ENCODE results near the gene CA9.

CA9 gene

DNA sequence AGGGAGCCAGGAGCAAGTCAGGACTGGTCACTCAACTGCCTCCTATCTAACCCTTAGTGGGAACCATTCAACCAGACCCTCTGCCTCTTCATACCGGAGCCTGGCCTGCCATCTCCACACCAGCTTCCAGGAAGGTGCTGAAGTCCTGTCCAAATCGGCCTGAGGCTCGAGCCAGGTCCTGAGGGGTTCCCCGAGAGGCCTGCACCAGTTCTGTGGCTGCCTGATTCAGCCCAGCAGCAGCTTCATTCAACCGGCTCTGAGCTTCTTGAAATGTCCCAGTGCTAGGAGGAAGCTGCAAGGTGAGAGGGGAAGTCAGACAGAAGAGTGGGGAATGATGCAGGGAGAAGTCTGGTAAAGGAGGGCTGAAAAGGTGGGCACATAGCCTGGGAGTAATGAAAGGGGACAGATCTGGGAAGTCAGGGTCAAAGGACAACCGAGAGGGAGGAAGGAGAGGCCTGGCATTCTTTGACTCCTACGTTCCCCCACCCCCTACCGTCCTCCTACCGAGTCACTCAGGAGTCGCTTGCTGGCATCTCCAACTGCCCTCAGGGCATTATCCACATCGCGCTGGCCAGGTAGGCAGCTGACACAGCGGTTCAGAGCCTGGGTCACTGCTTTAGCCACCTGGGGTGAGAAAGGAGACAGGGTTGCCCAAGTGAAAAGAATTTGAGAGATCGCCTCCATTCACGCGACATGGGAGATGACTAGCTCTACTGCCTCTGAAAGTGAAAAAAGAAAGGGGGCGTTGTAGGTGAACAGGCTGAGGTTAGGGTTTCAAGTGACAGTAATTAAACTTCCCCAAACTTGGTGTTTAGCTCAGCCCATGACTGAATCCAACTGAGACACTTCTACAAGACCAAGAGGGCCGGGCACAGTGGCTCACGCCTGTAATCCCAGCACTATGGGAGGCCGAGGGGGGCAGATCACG lies 38.0 kb downstream of the CA9 start:
- H3K27me3 ChIP-seq (ENCODE audit: insufficient read depth, low read length, poor library complexity, severe bottlenecking): no peaks in the 10 kb centered on the region
- TF ChIP-seq, protein P1, sequence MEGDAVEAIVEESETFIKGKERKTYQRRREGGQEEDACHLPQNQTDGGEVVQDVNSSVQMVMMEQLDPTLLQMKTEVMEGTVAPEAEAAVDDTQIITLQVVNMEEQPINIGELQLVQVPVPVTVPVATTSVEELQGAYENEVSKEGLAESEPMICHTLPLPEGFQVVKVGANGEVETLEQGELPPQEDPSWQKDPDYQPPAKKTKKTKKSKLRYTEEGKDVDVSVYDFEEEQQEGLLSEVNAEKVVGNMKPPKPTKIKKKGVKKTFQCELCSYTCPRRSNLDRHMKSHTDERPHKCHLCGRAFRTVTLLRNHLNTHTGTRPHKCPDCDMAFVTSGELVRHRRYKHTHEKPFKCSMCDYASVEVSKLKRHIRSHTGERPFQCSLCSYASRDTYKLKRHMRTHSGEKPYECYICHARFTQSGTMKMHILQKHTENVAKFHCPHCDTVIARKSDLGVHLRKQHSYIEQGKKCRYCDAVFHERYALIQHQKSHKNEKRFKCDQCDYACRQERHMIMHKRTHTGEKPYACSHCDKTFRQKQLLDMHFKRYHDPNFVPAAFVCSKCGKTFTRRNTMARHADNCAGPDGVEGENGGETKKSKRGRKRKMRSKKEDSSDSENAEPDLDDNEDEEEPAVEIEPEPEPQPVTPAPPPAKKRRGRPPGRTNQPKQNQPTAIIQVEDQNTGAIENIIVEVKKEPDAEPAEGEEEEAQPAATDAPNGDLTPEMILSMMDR (conservative IDR thresholded peaks at IDR 0.05; ENCODE audit: low read length): no peak
- no peak for TF ChIP-seq EZH2phosphoT487 (IDR thresholded peaks at IDR 0.05; ENCODE audit: borderline replicate concordance)
- H3F3A ChIP-seq (ENCODE audit: low read depth): no peaks in the 10 kb centered on the region
- no peak overlapping the region for H3K4me3 ChIP-seq (ENCODE audit: low read length, poor library complexity, severe bottlenecking)
- H3K4me1 ChIP-seq (ENCODE audit: insufficient read depth, low read length, poor library complexity, severe bottlenecking): no peaks in the 10 kb centered on the region
- H3K4me2 ChIP-seq (ENCODE audit: low read depth, low read length, poor library complexity, severe bottlenecking): no peak overlapping the region
- H3K9me3 ChIP-seq (ENCODE audit: insufficient read depth, low read depth, low read length): no peaks in the 10 kb centered on the region
- no peak overlapping the region for H3K9ac ChIP-seq (ENCODE audit: low read depth, low read length, poor library complexity, severe bottlenecking)
- no peaks in the 10 kb centered on the region for H3K9me2 ChIP-seq (replicated peaks; ENCODE audit: low read depth, low read length)
- no peaks in the 10 kb centered on the region for H4K20me1 ChIP-seq (ENCODE audit: insufficient read depth, low read length, poor library complexity, severe bottlenecking)
- H3K79me2 ChIP-seq (ENCODE audit: insufficient read depth, low read length): no peaks in the 10 kb centered on the region
- H3K36me3 ChIP-seq (ENCODE audit: insufficient read depth, low read length): peaks cover 92% of the 10 kb centered on the region
- H2AFZ ChIP-seq (ENCODE audit: low read length): no peak overlapping the region

DNA sequence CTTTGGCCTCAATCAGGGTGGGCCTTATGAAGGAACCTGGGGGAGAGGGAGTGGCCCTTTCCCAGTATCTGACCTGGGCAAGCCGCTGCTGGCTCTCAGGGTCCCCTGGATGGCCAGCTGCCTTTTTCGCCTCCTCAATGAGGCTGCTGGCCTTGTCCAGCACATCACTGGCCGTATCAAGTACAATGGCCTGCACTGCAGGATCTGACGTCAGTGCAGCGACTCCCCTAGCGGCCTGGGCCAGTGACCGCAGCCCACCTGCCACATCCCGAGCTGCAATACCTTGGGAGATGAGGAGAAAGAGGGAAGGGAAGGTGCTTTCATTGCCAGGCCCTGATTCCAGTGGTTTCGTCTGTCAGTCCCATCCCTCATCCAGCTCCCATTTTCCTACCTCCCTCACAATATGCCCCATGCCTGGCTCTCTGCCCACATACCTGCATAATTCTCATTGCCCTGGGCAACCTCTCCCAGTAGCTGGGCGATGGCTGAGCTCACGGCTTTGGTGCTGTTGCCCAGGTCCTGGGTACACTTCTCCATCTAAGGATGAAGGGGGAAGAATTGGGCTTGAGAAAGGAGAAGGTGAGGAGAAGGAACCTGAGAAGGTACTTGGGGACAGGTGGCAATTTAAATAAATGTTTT lies 39.2 kb downstream of the CA9 start:
- H3K4me3 ChIP-seq (ENCODE audit: low read length, poor library complexity, severe bottlenecking): no peak overlapping the region
- H3K9ac ChIP-seq (ENCODE audit: low read depth, low read length, poor library complexity, severe bottlenecking): no peak overlapping the region
- no peaks in the 10 kb centered on the region for H3F3A ChIP-seq (ENCODE audit: low read depth)
- H3K79me2 ChIP-seq (ENCODE audit: insufficient read depth, low read length): no peaks in the 10 kb centered on the region
- no peaks in the 10 kb centered on the region for H3K4me1 ChIP-seq (ENCODE audit: insufficient read depth, low read length, poor library complexity, severe bottlenecking)
- no peaks in the 10 kb centered on the region for H3K9me3 ChIP-seq (ENCODE audit: insufficient read depth, low read depth, low read length)
- TF ChIP-seq, protein P1 (conservative IDR thresholded peaks at IDR 0.05; ENCODE audit: low read length): no peak
- no peak for TF ChIP-seq EZH2phosphoT487 (IDR thresholded peaks at IDR 0.05; ENCODE audit: borderline replicate concordance)
- no peaks in the 10 kb centered on the region for H3K27me3 ChIP-seq (ENCODE audit: insufficient read depth, low read length, poor library complexity, severe bottlenecking)
- no peak overlapping the region for H3K4me2 ChIP-seq (ENCODE audit: low read depth, low read length, poor library complexity, severe bottlenecking)
- no peaks in the 10 kb centered on the region for H3K9me2 ChIP-seq (replicated peaks; ENCODE audit: low read depth, low read length)
- peaks cover 92% of the 10 kb centered on the region for H3K36me3 ChIP-seq (ENCODE audit: insufficient read depth, low read length)
- no peaks in the 10 kb centered on the region for H4K20me1 ChIP-seq (ENCODE audit: insufficient read depth, low read length, poor library complexity, severe bottlenecking)
- H2AFZ ChIP-seq (ENCODE audit: low read length): no peak overlapping the region

GRCh38 chr9:35713578-35713977 lies 39.9 kb downstream of the CA9 start:
- H3K4me1 ChIP-seq (ENCODE audit: insufficient read depth, low read length, poor library complexity, severe bottlenecking): no peaks in the 10 kb centered on the region
- peaks cover 92% of the 10 kb centered on the region; the same call in 1 of the 2 replicates for H3K36me3 ChIP-seq (ENCODE audit: insufficient read depth, low read length)
- H4K20me1 ChIP-seq (ENCODE audit: insufficient read depth, low read length, poor library complexity, severe bottlenecking): no peaks in the 10 kb centered on the region
- TF ChIP-seq EZH2phosphoT487 (IDR thresholded peaks at IDR 0.05; ENCODE audit: borderline replicate concordance): no peak
- TF ChIP-seq, protein P1 (conservative IDR thresholded peaks at IDR 0.05; ENCODE audit: low read length): no peak
- H3K79me2 ChIP-seq (ENCODE audit: insufficient read depth, low read length): no peaks in the 10 kb centered on the region
- H3K9me3 ChIP-seq (ENCODE audit: insufficient read depth, low read depth, low read length): no peaks in the 10 kb centered on the region
- no peak overlapping the region for H3K4me3 ChIP-seq (ENCODE audit: low read length, poor library complexity, severe bottlenecking)
- no peaks in the 10 kb centered on the region for H3F3A ChIP-seq (ENCODE audit: low read depth)
- H3K4me2 ChIP-seq (ENCODE audit: low read depth, low read length, poor library complexity, severe bottlenecking): no peak overlapping the region
- no peaks in the 10 kb centered on the region for H3K27me3 ChIP-seq (ENCODE audit: insufficient read depth, low read length, poor library complexity, severe bottlenecking)
- no peak overlapping the region for H2AFZ ChIP-seq (ENCODE audit: low read length)
- H3K9ac ChIP-seq (ENCODE audit: low read depth, low read length, poor library complexity, severe bottlenecking): no peak overlapping the region
- H3K9me2 ChIP-seq (replicated peaks; ENCODE audit: low read depth, low read length): no peaks in the 10 kb centered on the region
